SU-DHL-6 (cell line): ENCODE data around the gene OR1K1.
"Not testable (repeated sequence)": the region's sequence is repeated elsewhere in the genome, so short reads cannot be mapped to it uniquely, and the experiment has no call there.

Experiments
- H2AFZ ChIP-seq: fragments of 200-600 bp; sonication (generic); 2 replicates; pipeline ENCODE4 v1.6.1; 2014; ENCODE audit warnings: low read depth, mild to moderate bottlenecking, moderate library complexity, mixed read lengths, antibody characterized with exemption, low read length; ENCODE audit not compliant: severe bottlenecking
- H3F3A ChIP-seq: fragments of 200-600 bp; shearing (Covaris generic); 2 replicates; pipeline ENCODE4 v1.6.0; 2016; ENCODE audit warnings: antibody characterized with exemption, mild to moderate bottlenecking; ENCODE audit not compliant: insufficient read depth
- H3K27ac ChIP-seq: fragments of 200-600 bp; sonication (generic); 2 replicates; pipeline ENCODE4 v1.5.1; 2016; ENCODE audit warnings: low read depth, mild to moderate bottlenecking, low read length, moderate library complexity, mixed read lengths
- H3K27me3 ChIP-seq: fragments of 200-600 bp; sonication (generic), shearing (Covaris generic); 2 replicates; pipeline ENCODE4 v1.6.0; 2014; ENCODE audit warnings: mild to moderate bottlenecking, low read length
- H3K36me3 ChIP-seq: fragments of 200-600 bp; sonication (generic); 2 replicates; pipeline ENCODE4 v1.6.1; 2014; ENCODE audit warnings: mild to moderate bottlenecking, low read length, mixed read lengths
- H3K4me2 ChIP-seq: fragments of 300-600, 200-600 bp; shearing (Covaris generic), sonication (generic); 2 replicates; pipeline ENCODE4 v1.6.0; 2014; ENCODE audit warnings: low read length, low read depth, mild to moderate bottlenecking; ENCODE audit not compliant: poor library complexity, severe bottlenecking
- H3K4me3 ChIP-seq: fragments of 200-600 bp; sonication (generic); 2 replicates; pipeline ENCODE4 v1.5.1; 2014; ENCODE audit warnings: antibody characterized with exemption, low read length, mild to moderate bottlenecking, mixed read lengths; ENCODE audit not compliant: insufficient read depth, poor library complexity, severe bottlenecking
- H3K79me2 ChIP-seq: fragments of 200-600 bp; sonication (generic); 2 replicates; pipeline ENCODE4 v1.6.1; 2014; ENCODE audit warnings: mild to moderate bottlenecking, low read length, moderate library complexity; ENCODE audit not compliant: insufficient read depth
- H3K9ac ChIP-seq: fragments of 200-600 bp; sonication (generic); 2 replicates; pipeline ENCODE4 v1.7.0; 2014; ENCODE audit warnings: mild to moderate bottlenecking, low read length
- H3K9me2 ChIP-seq: fragments of 200-600 bp; sonication (generic); replicated peaks from 2 replicates; pipeline ENCODE4 v1.6.1; 2014; ENCODE audit warnings: low read length; ENCODE audit not compliant: insufficient read depth
- H3K9me3 ChIP-seq: fragments of 200-600 bp; sonication (generic); 2 replicates; pipeline ENCODE4 v1.6.1; 2014; ENCODE audit warnings: low read length, mixed read lengths; ENCODE audit not compliant: insufficient read depth
- H4K20me1 ChIP-seq: fragments of 200-600 bp; sonication (generic); 2 replicates; pipeline ENCODE4 v1.6.1; 2014; ENCODE audit warnings: low read depth, mild to moderate bottlenecking, antibody characterized with exemption, low read length, moderate library complexity, mixed read lengths
- EZH2phosphoT487 ChIP-seq: fragments of 200-600 bp; sonication (generic), shearing (Covaris generic); conservative IDR thresholded peaks from 2 replicates; pipeline ENCODE4 v1.6.1; 2018; ENCODE audit warnings: mild to moderate bottlenecking, antibody characterized with exemption, low read length, moderate library complexity, mixed read lengths
- TF ChIP-seq, protein P1 (sequence below): fragments of 200-600 bp; sonication (generic); IDR thresholded peaks from one replicate; pipeline ENCODE4 v1.5.1; 2017; ENCODE audit warnings: antibody characterized with exemption, mild to moderate bottlenecking, low read length, moderate library complexity; ENCODE audit not compliant: insufficient read depth, poor library complexity, severe bottlenecking

Gene OR1K1

DNA sequence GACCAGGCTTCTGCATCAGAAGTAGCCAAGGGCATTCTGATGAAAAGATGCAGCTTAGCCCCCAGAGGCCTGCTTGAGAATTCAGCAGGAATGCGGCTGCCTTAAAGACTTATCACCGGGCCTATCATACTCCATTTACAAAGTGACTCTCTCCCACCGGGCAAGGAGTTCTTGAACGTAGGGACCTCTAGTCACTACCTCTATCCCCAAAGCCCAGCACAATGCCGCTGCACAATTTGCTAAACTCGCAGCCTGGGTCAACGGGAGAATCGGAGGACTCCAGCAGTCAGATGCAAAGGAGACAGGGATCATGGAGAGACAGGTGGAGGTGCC is 27.8 kb downstream of the OR1K1 start:
- H2AFZ ChIP-seq, result peak overlapping the region; percentile 99
- peak overlapping the region; percentile 76 for H3K4me2 ChIP-seq
- peak overlapping the region; percentile 92 for H3K9ac ChIP-seq
- H3K9me3 ChIP-seq, result no peaks in the 10 kb centered on the region
- no peak for TF ChIP-seq EZH2phosphoT487
- TF ChIP-seq, protein P1, sequence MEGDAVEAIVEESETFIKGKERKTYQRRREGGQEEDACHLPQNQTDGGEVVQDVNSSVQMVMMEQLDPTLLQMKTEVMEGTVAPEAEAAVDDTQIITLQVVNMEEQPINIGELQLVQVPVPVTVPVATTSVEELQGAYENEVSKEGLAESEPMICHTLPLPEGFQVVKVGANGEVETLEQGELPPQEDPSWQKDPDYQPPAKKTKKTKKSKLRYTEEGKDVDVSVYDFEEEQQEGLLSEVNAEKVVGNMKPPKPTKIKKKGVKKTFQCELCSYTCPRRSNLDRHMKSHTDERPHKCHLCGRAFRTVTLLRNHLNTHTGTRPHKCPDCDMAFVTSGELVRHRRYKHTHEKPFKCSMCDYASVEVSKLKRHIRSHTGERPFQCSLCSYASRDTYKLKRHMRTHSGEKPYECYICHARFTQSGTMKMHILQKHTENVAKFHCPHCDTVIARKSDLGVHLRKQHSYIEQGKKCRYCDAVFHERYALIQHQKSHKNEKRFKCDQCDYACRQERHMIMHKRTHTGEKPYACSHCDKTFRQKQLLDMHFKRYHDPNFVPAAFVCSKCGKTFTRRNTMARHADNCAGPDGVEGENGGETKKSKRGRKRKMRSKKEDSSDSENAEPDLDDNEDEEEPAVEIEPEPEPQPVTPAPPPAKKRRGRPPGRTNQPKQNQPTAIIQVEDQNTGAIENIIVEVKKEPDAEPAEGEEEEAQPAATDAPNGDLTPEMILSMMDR, result no peak
- H3K27ac ChIP-seq, result peak overlapping the region; percentile 75; the same call in 1 of the 2 replicates
- no peaks in the 10 kb centered on the region for H3K27me3 ChIP-seq
- peaks cover 6% of the 10 kb centered on the region; the same call in 1 of the 2 replicates for H3K36me3 ChIP-seq
- peaks cover 31% of the 10 kb centered on the region for H3K79me2 ChIP-seq
- no peaks in the 10 kb centered on the region for H4K20me1 ChIP-seq
- peak overlapping the region; percentile 83 for H3K4me3 ChIP-seq
- H3F3A ChIP-seq, result peaks cover 6% of the 10 kb centered on the region; the same call in 1 of the 2 replicates
- H3K9me2 ChIP-seq, result no peaks in the 10 kb centered on the region

DNA sequence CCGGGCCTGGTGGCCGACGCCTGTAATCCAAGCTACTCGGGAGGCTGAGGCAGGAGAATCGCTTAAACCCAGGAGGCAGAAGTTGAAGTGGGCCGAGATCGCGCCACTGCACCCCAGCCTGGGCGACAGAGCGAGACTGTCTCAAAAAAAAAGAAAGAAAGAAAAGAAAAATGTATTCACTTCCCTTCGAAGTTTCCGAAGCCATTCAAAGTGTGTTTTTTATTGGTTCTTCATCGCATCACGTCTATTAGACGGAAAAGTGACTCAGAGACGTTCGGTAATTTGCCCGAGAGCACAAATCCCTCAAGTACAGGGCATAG is 29.0 kb downstream of the OR1K1 start:
- H3K4me3 ChIP-seq, result peak overlapping the region; percentile 83
- H3K27ac ChIP-seq, H3K27me3 ChIP-seq: not testable (repeated sequence)

DNA sequence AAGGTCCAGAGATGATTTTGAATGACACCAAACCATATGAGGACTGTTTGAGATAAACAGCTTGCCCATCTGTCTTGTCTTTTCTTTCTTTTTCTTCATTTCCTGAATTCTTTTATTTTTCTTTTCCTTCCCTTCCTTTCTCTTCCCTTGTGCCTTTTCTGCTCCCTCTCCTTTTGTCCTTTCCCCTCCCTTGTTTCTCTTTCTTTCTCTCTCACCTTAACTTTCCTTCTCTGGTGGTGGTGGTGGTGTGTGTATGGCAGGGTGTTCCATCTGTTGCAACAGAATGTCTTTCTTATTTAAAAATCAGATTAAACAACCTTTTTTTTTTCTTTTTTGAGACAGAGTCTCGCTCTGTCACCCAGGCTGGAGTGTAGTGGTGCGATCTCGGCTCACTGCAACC is 32.3 kb downstream of the OR1K1 start:
- no peak overlapping the region for H3K9ac ChIP-seq
- no peaks in the 10 kb centered on the region for H3K9me3 ChIP-seq
- peaks cover 12% of the 10 kb centered on the region for H3K79me2 ChIP-seq
- no peaks in the 10 kb centered on the region for H3K36me3 ChIP-seq
- no peak overlapping the region for H3K27ac ChIP-seq
- no peak overlapping the region for H2AFZ ChIP-seq
- no peaks in the 10 kb centered on the region for H3K9me2 ChIP-seq
- H3F3A ChIP-seq, result peaks cover 6% of the 10 kb centered on the region; the same call in 1 of the 2 replicates
- H4K20me1 ChIP-seq, result no peaks in the 10 kb centered on the region
- TF ChIP-seq, protein P1, result no peak
- no peak for TF ChIP-seq EZH2phosphoT487
- no peak overlapping the region for H3K4me2 ChIP-seq
- H3K4me3 ChIP-seq, result no peak overlapping the region
- H3K27me3 ChIP-seq, result no peaks in the 10 kb centered on the region

More for the DNA sequence above, 29.0 kb downstream of the OR1K1 start:
- Histone ChIP-seq H3K79me2 (peaks cover 31% of the 10 kb centered on the region), H3K4me2 (peak overlapping the region; percentile 61), H2AFZ (peak overlapping the region; percentile 99), H3K9ac (peak overlapping the region; percentile 92)
- H4K20me1 ChIP-seq, H3F3A ChIP-seq, H3K36me3 ChIP-seq, H3K9me3 ChIP-seq, H3K9me2 ChIP-seq: not testable (repeated sequence)

DNA sequence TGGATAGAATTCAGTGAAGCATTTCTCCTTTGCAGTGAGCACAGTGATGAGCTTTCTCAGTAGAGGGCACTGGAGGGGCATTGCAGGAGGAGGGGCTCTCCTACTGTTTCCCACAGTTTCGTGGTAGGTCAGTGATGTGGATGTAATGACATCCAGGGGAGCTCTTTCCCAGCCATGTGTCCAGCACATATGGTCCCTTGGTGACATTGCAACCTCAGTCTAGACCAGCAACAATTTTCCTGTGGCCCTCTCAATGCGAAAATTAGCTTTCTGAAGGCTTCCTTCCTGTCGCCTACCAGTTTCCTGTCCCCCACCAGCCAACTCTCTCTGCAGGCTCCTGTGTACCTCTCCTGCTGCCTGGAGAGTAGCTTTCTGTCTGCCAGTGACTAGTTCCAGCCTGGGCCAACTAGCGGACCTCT is 35.4 kb downstream of the OR1K1 start:
- Histone ChIP-seq H3K4me3 (no peak overlapping the region), H3K36me3 (no peaks in the 10 kb centered on the region), H3K27ac (no peak overlapping the region), H2AFZ (peak overlapping the region; percentile 22), H4K20me1 (no peaks in the 10 kb centered on the region), H3K4me2 (no peak overlapping the region), H3K9ac (no peak overlapping the region), H3K9me2 (no peaks in the 10 kb centered on the region), H3K27me3 (no peaks in the 10 kb centered on the region), H3F3A (peaks cover under 1% of the 10 kb centered on the region; the same call in 1 of the 2 replicates), H3K9me3 (no peaks in the 10 kb centered on the region), H3K79me2 (no peaks in the 10 kb centered on the region)
- no peak for TF ChIP-seq EZH2phosphoT487
- TF ChIP-seq, protein P1, result no peak
